Measurements from ENCODE around the gene ATP5F1C. TPM values are rescaled to one million over a fixed set of nuclear protein-coding genes. Genes with fewer than 3 reads are reported as not detected.
"Not testable (repeated sequence)": the region's sequence is repeated elsewhere in the genome, so short reads cannot be mapped to it uniquely, and the experiment has no call there.

The ATP5F1C gene
- total RNA-seq, 1 donor from 2014 or later = 165 TPM

- Histone ChIP-seq H3K4me3 (ENCODE audit: low read depth, low read length) (no peak overlapping the region), H3K36me3 (ENCODE audit: control insufficient read depth, insufficient read depth, low read length) (peaks cover 6% of the 10 kb centered on the region), H3K27me3 (ENCODE audit: control insufficient read depth, insufficient read depth, low read length) (no peaks in the 10 kb centered on the region)
- DNase-seq (ENCODE audit: low read depth) (no peak), FAIRE-seq (no peak)
- no peak for TF ChIP-seq CTCF (IDR thresholded peaks at IDR 0.05; ENCODE audit: insufficient read depth, low read length, severe bottlenecking)
Observed at GRCh38 chr10:7773845-7774801, 13.9 kb upstream of the ATP5F1C start.

GRCh38 chr10:7776777-7777176 is 11.2 kb upstream of the ATP5F1C start:
- H3K27me3 ChIP-seq (ENCODE audit: control insufficient read depth, insufficient read depth, low read length) = no peaks in the 10 kb centered on the region
- no peak overlapping the region for H3K4me3 ChIP-seq (ENCODE audit: low read depth, low read length)
- H3K36me3 ChIP-seq (ENCODE audit: control insufficient read depth, insufficient read depth, low read length) = peaks cover 6% of the 10 kb centered on the region
- DNase-seq (ENCODE audit: low read depth) (no peak), FAIRE-seq (no peak)
- no peak for TF ChIP-seq CTCF (IDR thresholded peaks at IDR 0.05; ENCODE audit: insufficient read depth, low read length, severe bottlenecking)

GRCh38 chr10:7782194-7782593 is 5.8 kb upstream of the ATP5F1C start:
- H3K27me3 ChIP-seq (ENCODE audit: control insufficient read depth, insufficient read depth, low read length); FAIRE-seq; H3K4me3 ChIP-seq (ENCODE audit: low read depth, low read length); DNase-seq (ENCODE audit: low read depth); H3K36me3 ChIP-seq (ENCODE audit: control insufficient read depth, insufficient read depth, low read length): not testable (repeated sequence)

GRCh38 chr10:7786430-7786829 is 1.5 kb upstream of the ATP5F1C start:
- no peak for DNase-seq (ENCODE audit: low read depth)
- Histone ChIP-seq H3K36me3 (ENCODE audit: control insufficient read depth, insufficient read depth, low read length) (peaks cover 2% of the 10 kb centered on the region), H3K4me3 (ENCODE audit: low read depth, low read length) (no peak overlapping the region), H3K27me3 (ENCODE audit: control insufficient read depth, insufficient read depth, low read length) (no peaks in the 10 kb centered on the region)
- TF ChIP-seq CTCF (IDR thresholded peaks at IDR 0.05; ENCODE audit: insufficient read depth, low read length, severe bottlenecking) = no peak
- no peak for FAIRE-seq

GRCh38 chr10:7787150-7787856 is 674 bp upstream of the ATP5F1C start:
- peaks cover 2% of the 10 kb centered on the region for H3K36me3 ChIP-seq (ENCODE audit: control insufficient read depth, insufficient read depth, low read length)
- no peak for FAIRE-seq
- H3K4me3 ChIP-seq (ENCODE audit: low read depth, low read length) = peak overlapping the region; percentile 68
- TF ChIP-seq CTCF (IDR thresholded peaks at IDR 0.05; ENCODE audit: insufficient read depth, low read length, severe bottlenecking) = no peak
- DNase-seq (ENCODE audit: low read depth) = peak; percentile 33
- H3K27me3 ChIP-seq (ENCODE audit: control insufficient read depth, insufficient read depth, low read length) = no peaks in the 10 kb centered on the region

- peak; percentile 28 for DNase-seq (ENCODE audit: low read depth)
- no peak for FAIRE-seq
Observed at GRCh38 chr10:7788639-7789286, 786 bp downstream of the ATP5F1C start.

More at GRCh38 chr10:7788639-7789286, 786 bp downstream of the ATP5F1C start:
- H3K4me3 ChIP-seq (ENCODE audit: low read depth, low read length) = peak overlapping the region; percentile 68
- H3K27me3 ChIP-seq (ENCODE audit: control insufficient read depth, insufficient read depth, low read length) = no peaks in the 10 kb centered on the region
- no peak for TF ChIP-seq CTCF (IDR thresholded peaks at IDR 0.05; ENCODE audit: insufficient read depth, low read length, severe bottlenecking)
- peaks cover 2% of the 10 kb centered on the region for H3K36me3 ChIP-seq (ENCODE audit: control insufficient read depth, insufficient read depth, low read length)

All from bronchial epithelial cell (primary cell).